Nephron (organoid): ENCODE results near the gene REEP1.
"Not testable (repeated sequence)": the region's sequence is repeated elsewhere in the genome, so short reads cannot be mapped to it uniquely, and the experiment has no call there.

Experiments used
- H3K27ac Mint-ChIP-seq, 3 experiments: 2 replicates each; pipeline ENCODE4 v1.8.0; 2020; ENCODE audit warnings: mixed read lengths in 3 of 3, mild to moderate bottlenecking in 2 of 3, moderate library complexity in 1 of 3
- H3K27me3 Mint-ChIP-seq: 2 replicates; pipeline ENCODE4 v1.8.0; 2021; ENCODE audit warnings: low read depth, mild to moderate bottlenecking, moderate library complexity, mixed read lengths
- H3K36me3 Mint-ChIP-seq: 2 replicates; pipeline ENCODE4 v1.8.0; 2020; ENCODE audit warnings: low read depth, mixed read lengths
- H3K4me1 Mint-ChIP-seq: 2 replicates; pipeline ENCODE4 v1.8.0; 2020; ENCODE audit warnings: mixed read lengths
- H3K4me3 Mint-ChIP-seq, 3 experiments: 2 replicates each; pipeline ENCODE4 v1.8.0; 2020; ENCODE audit warnings: mild to moderate bottlenecking in 3 of 3, mixed read lengths in 3 of 3, moderate library complexity in 2 of 3
- H3K9me3 Mint-ChIP-seq: 2 replicates; pipeline ENCODE4 v1.8.0; 2020; ENCODE audit warnings: mixed read lengths
- TF ChIP-seq, protein P1 (sequence below), 3 experiments: fragments of 200-600 bp; sonication (generic); IDR thresholded peaks; one replicate each; pipeline ENCODE4 v1.5.0; 2021; ENCODE audit warnings: antibody characterized with exemption in 3 of 3; ENCODE audit not compliant: unreplicated experiment in 3 of 3

REEP1 gene

DNA sequence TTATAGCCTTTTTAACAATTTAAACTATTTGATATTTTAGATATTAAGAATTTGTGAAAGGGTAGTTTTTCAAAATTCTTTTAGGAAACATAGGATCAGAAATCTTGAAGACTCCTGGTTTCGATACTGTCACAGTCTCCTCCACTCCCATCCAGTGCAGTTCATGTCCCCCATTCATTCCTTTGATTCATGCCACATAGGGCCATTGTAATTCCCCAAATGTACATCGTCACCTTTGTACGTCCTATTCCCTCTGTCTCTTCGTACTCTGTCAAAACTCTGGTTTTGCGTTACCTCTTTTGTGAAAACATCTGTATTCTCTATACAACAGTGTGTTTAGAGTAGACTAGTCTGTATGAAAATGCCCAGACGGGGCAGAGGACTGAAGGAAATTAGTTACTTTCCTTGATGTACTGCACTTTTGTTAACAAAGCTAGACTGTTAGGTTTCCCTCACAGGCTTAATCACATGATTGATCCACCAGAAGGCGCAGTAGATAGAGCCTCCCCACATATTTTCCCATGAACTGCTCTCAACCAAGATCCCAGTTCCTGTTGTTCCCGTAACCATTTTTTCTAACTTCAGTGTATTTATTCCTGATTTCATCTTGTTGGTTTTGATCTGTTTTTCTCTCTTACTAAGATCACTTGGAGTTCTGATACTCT is 135.6 kb downstream of the REEP1 start:
- no peaks in the 10 kb centered on the region for H3K9me3 Mint-ChIP-seq
- TF ChIP-seq, protein P1, sequence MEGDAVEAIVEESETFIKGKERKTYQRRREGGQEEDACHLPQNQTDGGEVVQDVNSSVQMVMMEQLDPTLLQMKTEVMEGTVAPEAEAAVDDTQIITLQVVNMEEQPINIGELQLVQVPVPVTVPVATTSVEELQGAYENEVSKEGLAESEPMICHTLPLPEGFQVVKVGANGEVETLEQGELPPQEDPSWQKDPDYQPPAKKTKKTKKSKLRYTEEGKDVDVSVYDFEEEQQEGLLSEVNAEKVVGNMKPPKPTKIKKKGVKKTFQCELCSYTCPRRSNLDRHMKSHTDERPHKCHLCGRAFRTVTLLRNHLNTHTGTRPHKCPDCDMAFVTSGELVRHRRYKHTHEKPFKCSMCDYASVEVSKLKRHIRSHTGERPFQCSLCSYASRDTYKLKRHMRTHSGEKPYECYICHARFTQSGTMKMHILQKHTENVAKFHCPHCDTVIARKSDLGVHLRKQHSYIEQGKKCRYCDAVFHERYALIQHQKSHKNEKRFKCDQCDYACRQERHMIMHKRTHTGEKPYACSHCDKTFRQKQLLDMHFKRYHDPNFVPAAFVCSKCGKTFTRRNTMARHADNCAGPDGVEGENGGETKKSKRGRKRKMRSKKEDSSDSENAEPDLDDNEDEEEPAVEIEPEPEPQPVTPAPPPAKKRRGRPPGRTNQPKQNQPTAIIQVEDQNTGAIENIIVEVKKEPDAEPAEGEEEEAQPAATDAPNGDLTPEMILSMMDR (IDR thresholded peaks at IDR 0.05; ENCODE audit: unreplicated experiment in 3 of 3), result no peak

GRCh38 chr2:86200564-86200963 is 136.9 kb downstream of the REEP1 start:
- H3K4me1 Mint-ChIP-seq, result peaks cover 39% of the 10 kb centered on the region
- not testable (repeated sequence) for H3K9me3 Mint-ChIP-seq, H3K27me3 Mint-ChIP-seq, H3K36me3 Mint-ChIP-seq
- peak overlapping the region; percentile 94 to 97 (median 96) for H3K4me3 Mint-ChIP-seq
- H3K27ac Mint-ChIP-seq, result peak overlapping the region; percentile 39 to 91 (median 70)

More for the DNA sequence above, 135.6 kb downstream of the REEP1 start:
- H3K36me3 Mint-ChIP-seq, result peaks cover 4% of the 10 kb centered on the region
- H3K4me3 Mint-ChIP-seq, result peak overlapping the region; percentile 69 to 79 (median 74)
- H3K4me1 Mint-ChIP-seq, result peaks cover 33% of the 10 kb centered on the region
- no peaks in the 10 kb centered on the region for H3K27me3 Mint-ChIP-seq
- H3K27ac Mint-ChIP-seq, result peak overlapping the region; percentile 40 to 43 (median 40)

DNA sequence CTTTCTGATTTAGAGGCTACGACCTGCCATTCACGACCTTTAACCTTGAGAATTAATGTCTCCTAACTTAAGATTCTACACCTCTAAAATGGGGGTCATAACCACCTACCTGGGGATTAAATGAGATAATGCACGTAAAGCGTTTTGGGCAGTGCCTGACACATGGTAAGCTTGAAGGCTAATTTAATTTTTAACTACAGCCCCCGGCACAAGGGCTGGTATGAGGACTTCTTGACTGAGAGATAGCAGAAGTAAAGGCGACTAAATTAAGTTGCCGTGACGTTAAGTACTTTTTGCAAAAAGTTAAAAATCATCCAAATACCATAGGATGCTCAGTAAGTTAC is 137.6 kb downstream of the REEP1 start:
- no peaks in the 10 kb centered on the region for H3K9me3 Mint-ChIP-seq
- H3K27me3 Mint-ChIP-seq, result peaks cover 4% of the 10 kb centered on the region
- peak overlapping the region; percentile 91 to 93 (median 92) for H3K27ac Mint-ChIP-seq
- H3K4me1 Mint-ChIP-seq, result peaks cover 45% of the 10 kb centered on the region
- no peaks in the 10 kb centered on the region for H3K36me3 Mint-ChIP-seq
- TF ChIP-seq, protein P1 (IDR thresholded peaks at IDR 0.05; ENCODE audit: unreplicated experiment in 3 of 3), result no peak
- H3K4me3 Mint-ChIP-seq, result peak overlapping the region; percentile 94 to 97 (median 96)

GRCh38 chr2:86195808-86196387 is 141.5 kb downstream of the REEP1 start:
- Mint-ChIP-seq H3K9me3 (no peaks in the 10 kb centered on the region), H3K27ac (peak overlapping the region; percentile 93 to 99 (median 99)), H3K27me3 (peaks cover 4% of the 10 kb centered on the region), H3K4me3 (peak overlapping the region; percentile 89 to 94 (median 91)), H3K4me1 (peaks cover 53% of the 10 kb centered on the region), H3K36me3 (no peaks in the 10 kb centered on the region)
- TF ChIP-seq, protein P1 (IDR thresholded peaks at IDR 0.05; ENCODE audit: unreplicated experiment in 3 of 3), result no peak

DNA sequence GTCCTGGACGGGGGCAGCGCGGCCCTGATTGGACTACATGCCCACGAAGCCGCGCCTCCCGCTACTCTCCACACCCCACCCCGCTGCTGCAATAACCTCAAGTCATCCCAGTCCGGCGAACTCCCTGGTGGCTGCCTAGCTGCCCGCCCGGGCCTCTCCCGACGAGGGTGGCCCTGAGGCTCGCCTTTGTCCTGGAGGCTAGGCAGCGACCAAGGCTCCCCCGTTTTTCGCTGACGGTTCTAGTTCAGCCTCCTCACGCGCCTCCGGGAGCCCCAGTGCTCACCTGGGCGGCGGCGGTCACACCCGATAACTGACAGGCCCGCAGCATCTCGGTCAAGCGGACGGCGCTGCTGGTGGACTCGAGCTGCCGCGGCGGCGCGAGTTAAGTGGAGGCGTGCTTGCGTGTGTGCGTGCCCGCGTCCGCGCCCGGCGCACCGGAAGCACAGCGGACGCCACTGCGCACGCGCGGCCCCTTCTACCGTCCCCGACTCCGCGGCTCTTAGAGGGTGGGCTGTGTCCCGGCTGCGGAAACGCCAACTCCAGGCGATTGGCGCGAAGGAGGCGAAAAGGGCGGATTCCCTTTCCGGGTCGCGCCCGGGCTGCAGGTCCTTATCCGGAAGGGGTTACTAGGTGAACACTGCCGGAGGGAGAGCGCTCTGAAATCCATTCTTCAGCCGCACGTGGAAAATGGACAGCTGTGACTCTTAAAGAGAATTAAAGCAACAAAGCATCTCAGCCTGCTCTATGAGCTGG is 142.2 kb downstream of the REEP1 start, which contains the start of gene IMMT:
IMMT (minus strand) TSS at position 408 of the 753 bp plus-strand sequence; CDS start at position 328, 80 bp downstream.
- Mint-ChIP-seq H3K9me3 (no peaks in the 10 kb centered on the region), H3K27me3 (peaks cover 4% of the 10 kb centered on the region), H3K4me1 (peaks cover 52% of the 10 kb centered on the region), H3K27ac (peak within 1 kb of the TSS; percentile 93 to 99 (median 99)), H3K4me3 (peak within 1 kb of the TSS; percentile 89 to 94 (median 91)), H3K36me3 (peaks cover 4% of the 10 kb centered on the region)
- TF ChIP-seq, protein P1 (IDR thresholded peaks at IDR 0.05; ENCODE audit: unreplicated experiment in 3 of 3), result no peak

DNA sequence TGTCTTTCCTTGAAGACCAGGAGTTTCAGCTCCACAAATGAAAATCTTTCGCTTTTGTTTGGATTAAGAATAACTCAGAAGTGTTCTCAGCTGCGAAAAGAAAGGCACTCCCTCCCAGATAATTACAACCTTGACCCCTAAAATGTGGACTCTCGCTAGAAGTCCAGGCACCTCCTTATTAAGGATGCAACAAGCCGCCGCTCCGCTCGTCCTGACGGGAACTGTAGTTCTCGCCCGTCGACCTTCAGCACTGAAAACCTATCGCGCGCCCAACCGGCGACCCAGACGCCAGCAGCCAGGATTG is 142.7 kb downstream of the REEP1 start:
- H3K27ac Mint-ChIP-seq, result peak overlapping the region; percentile 93 to 99 (median 99)
- TF ChIP-seq, protein P1 (IDR thresholded peaks at IDR 0.05; ENCODE audit: unreplicated experiment in 3 of 3), result no peak
- peaks cover 5% of the 10 kb centered on the region for H3K36me3 Mint-ChIP-seq
- H3K9me3 Mint-ChIP-seq, result no peaks in the 10 kb centered on the region
- H3K27me3 Mint-ChIP-seq, result peaks cover 4% of the 10 kb centered on the region
- H3K4me1 Mint-ChIP-seq, result peaks cover 54% of the 10 kb centered on the region
- peak overlapping the region; percentile 89 to 94 (median 91) for H3K4me3 Mint-ChIP-seq
